GM08714 (cell line): ENCODE data around the gene ACER3.

Experiments used
- H3K4me3 ChIP-seq: fragments of 200-500 bp; sonication (Bioruptor generic); 2 replicates; pipeline ENCODE4 v1.5.1; 2014; ENCODE audit warnings: mild to moderate bottlenecking, low read length, inconsistent platforms
- ZNF274 ChIP-seq: IDR thresholded peaks from 2 replicates; pipeline ENCODE4 v1.6.1; 2012; ENCODE audit warnings: mild to moderate bottlenecking, low read depth, low read length

Gene ACER3

DNA sequence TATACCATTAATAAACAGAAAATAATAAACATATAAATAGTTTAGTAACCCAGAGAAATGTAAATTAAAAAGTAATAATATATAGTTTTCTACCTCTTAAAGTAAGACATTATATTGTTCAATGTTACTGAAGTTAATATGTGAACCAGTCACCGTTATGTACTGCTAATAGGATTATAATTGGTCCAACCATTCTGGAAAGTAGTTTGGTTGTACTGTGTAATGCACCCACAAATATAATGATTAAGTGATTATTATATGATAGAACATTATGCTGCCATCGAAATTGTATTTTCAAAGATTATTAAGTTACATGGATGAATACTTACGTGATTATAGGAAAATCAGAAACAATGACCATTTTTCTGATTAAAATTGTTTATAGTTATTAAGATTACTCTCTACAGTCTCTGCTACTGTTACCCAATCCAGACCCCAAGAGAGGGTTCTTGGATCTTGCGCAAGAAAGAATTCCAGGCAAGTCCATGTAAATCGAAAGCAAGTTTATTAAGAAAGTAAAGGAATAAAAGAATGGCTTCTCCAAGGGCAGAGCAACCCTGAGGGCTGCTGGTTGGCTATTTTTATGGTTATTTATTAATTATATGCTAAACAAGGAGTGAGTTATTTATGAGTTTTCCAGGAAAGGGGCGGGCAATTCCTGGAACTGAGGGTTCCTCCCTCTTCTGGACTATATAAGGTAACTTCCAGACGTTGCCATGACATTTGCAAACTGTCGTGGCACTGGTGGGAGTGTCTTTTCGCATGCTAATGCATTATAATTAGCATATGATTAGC, 50.1 kb downstream of the ACER3 start:
- TF ChIP-seq ZNF274, result no peak
- no peak overlapping the region for H3K4me3 ChIP-seq

DNA sequence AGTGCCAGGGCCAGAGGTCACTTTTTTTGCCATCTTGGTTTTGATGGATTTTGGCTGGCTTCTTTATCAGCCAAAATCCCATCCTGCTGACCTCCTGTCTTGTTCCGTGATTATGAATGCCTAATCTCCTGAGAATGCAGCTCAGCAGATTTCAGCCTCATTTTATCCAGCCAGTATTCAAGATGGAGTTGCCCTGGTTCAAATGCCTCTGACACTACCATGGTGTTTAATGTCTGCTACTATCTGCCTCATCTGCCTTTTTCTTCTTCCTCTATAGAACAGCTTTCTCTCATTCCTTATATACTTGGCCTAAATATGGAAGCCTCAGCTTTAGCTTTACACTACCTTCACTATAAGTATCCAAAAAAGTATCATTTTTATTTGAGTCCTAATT, 50.7 kb downstream of the ACER3 start:
- TF ChIP-seq ZNF274, result no peak
- H3K4me3 ChIP-seq, result no peak overlapping the region

DNA sequence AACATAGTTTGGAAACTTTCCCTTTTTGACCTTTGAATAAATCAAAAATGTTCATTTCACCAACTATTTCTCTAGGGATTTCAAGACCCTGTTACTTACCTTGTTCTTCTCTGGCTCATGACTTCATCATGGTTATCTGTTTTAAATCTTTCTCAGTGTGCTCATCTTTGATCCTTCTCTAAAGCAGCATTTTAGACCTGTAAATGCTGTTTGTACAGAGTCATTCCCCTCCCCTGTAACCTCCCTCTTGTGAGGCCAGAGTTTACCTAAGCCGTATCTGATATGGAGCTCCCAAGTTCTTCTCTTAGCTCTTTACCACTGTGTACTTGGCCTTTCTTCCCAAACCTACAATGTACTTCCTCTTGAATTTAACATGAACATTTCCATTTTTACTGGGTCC, 56.0 kb downstream of the ACER3 start:
- no peak for TF ChIP-seq ZNF274
- no peak overlapping the region for H3K4me3 ChIP-seq

DNA sequence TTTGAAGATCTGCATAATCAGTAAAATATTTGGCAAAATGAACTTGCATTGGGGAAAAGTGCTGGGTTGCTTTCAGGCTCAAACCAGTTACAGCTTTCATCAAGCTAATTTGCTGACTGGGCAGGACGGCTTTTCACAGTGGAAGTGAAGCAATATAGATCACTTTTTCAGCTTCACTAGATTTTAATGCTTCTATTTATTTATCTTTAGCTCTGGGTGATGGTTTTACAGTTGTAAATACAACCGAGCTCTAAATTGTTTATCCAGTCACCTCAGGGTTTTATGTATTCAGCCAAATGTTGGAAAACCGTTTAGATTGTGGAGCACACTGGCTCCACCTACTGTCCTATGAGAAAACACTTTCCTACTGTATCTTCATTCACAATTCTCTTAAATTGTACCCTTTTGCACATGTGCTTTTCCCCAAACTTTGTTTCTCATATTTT, 58.2 kb downstream of the ACER3 start:
- H3K4me3 ChIP-seq, result no peak overlapping the region
- no peak for TF ChIP-seq ZNF274

DNA sequence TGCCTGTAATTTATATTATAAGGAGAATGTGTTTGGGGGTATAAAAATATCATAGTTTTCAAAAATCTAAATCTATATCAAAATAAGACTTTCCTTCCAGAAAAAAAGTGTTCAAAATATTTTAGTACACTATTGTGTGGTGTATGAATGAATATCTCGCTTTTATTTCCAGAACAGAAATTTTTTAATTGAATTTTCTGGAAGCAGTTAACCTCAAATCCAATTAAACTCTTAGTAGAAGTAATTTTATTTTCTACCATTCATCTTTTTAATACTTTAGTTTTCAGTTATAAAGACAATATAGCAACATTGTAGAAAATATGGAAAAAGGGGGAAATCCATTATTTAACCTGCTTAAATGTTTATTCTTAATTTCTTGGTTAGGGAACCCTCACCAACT, 58.7 kb downstream of the ACER3 start:
- no peak for TF ChIP-seq ZNF274
- H3K4me3 ChIP-seq, result no peak overlapping the region

DNA sequence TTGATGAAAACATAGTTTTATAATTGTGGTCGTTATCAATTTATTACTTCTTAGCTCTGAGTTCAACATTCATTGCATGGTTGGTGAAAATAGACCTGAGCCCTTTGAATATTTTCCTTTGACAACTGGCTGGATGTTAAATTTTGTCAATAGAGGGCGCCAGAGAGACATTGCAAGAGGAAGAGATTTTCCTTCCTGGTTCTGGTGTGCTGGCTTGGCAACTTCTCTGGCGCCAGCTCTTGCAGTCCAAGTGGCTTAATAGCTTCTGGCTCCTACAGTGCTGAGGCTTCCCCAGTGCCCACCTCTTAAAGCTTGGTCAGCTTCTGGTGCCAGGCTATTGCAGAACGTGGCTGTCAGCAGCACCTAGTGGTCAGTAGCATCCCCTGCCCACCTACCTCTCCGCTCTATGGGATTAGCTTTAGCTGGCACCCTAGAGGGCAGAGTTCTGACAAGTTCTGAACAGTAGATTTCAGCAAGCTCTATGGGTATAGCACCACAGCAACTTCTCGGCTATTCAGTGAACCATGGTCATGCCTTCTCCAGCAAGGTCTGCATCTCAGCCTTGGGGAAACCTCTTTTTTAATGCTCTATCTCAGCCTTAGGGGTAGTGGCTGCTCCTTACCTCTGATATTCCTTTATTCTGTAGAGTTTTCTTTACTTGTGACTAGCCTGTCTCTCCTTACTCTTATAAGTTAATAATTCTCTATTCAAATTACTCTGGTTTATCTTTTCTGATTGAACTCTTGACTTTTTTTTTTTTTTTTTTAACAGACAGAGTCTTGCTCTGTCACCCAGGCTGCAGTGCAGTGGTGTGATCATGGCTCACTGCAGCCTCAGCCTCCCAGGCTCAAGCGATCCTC, 59.4 kb downstream of the ACER3 start:
- TF ChIP-seq ZNF274, result no peak
- H3K4me3 ChIP-seq, result no peak overlapping the region; the same call in 1 of the 2 replicates

DNA sequence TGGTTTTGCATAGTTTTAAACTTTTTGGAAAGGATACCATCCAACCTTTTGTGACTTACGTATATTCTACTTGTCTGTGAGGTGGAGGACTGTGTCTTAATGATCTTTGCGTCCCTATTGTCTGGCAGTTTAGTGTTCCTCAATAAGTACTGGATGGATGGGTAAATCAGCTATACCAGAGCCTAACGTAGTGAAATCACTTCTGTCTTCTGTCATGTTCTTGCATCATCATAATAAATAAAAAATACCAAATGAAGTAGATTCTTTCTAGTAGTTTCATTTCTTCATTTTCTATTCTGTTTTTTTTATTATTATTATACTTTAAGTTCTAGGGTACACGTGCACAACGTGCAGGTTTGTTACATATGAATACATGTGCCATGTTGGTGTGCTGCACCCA, 66.4 kb downstream of the ACER3 start:
- no peak for TF ChIP-seq ZNF274
- H3K4me3 ChIP-seq, result no peak overlapping the region

DNA sequence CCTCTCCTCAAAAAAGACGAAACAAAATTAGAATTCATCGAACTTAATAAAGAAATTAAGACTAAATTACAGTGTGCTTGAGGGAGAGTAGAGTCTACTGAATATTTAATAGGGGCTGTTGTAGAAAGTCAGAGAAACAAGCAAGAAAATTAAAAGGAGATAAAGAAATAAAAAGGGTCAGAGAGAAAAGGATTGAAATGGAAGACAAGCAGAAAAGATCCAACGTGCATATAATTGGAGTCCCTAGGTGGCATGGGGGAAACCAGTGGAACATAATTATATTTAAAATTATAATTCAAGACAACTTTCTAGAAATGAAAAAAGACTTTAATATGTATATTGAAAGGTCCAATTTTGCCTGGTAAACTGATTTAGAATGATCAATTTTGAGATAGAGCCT, 74.3 kb downstream of the ACER3 start:
- TF ChIP-seq ZNF274, result no peak
- H3K4me3 ChIP-seq, result no peak overlapping the region

DNA sequence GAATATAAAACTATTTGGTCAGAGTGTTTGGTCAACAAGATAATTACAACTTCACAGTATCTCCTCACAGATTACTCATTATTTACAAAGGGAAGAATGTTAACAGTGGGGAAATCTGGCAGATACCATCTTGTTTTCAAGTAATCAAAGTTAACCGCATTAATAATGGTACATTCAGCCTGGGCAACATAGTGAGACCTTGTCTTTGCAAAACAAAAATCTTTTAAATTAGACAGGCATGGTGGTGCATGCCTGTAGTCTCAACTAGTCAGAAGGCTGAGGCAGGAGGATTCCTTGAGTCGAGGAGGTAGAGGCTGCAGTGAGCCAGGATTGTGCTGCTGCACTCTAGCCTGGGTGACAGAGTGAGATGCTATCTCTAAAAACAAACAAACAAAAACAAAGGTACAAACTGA, 78.5 kb downstream of the ACER3 start:
- TF ChIP-seq ZNF274, result no peak
- no peak overlapping the region for H3K4me3 ChIP-seq

DNA sequence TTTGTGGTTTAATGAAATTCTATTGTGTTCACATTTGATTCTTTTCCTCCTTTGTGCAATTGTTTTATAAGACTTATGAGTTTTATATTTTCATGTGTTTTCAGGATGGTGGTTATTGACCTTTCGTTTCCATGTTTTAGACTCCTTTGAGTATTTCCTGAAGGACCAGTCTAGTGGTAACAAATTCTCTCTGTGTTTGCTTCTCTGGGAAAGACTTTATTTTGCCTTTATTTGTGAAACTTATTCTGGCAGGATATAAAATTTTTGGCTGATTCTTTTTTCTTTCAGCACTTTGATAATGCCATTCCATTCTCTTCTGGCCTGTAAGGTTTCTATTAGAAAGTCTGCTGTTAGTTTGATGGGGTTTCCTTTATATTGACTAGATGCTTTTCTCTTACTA, 83.5 kb downstream of the ACER3 start:
- no peak for TF ChIP-seq ZNF274
- no peak overlapping the region for H3K4me3 ChIP-seq

DNA sequence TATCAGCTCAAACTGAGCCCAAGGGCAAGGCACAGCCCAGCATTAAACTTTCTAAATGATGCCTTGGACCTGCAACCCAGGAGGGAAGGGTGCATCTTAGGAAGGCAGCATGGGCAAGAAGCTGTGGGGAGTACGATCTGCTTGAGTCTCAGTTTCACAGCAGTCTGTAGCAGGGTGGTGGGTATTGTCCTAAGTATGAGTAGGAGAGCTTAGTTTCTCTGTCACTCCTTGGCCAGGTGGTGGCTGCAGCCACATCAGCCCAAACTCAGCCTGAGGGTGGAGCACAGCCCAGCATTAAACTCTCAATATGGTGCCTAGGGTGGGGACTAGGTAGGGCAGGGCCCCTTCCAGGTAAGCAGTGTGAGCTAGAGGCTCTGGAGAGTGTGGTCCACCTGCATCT, 85.5 kb downstream of the ACER3 start:
- TF ChIP-seq ZNF274, result no peak
- no peak overlapping the region for H3K4me3 ChIP-seq

DNA sequence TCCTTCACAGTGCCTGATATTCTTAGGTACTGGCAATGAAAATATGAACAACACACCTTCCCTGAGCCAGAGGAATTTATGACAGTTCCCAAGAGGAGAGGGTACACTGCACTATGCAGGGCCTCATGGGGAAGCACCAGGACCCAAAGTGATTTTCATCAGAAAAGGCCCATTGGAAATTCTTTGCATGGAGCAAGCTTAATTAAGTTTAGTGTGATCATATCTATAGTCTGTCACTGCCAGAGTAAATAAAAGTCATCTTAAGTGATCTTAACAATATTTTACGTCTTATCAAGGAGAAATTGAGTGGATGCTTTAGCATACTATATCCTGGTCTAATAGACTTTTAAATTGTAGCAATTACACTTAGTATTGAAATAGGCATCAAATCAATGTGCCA, 86.5 kb downstream of the ACER3 start:
- no peak overlapping the region for H3K4me3 ChIP-seq
- no peak for TF ChIP-seq ZNF274

DNA sequence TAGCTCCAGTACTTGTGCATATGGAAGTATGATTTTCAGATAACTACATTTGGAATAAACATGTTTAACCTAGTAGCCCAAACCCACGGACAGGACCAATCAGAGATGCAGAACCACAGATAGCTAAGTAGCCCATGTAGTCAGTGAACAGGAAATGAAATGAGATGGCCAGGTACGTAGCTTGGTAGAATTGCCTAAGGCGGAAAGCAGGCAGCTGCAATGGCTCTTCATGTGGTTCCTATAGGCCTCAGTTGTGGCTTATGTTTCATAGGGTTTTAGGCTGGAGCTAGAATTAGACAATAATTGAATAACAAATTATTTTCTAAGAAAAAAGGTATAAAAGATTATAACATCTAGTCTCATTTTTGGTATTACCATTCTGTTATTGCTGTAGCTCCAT, 87.1 kb downstream of the ACER3 start:
- TF ChIP-seq ZNF274, result no peak
- H3K4me3 ChIP-seq, result no peak overlapping the region

DNA sequence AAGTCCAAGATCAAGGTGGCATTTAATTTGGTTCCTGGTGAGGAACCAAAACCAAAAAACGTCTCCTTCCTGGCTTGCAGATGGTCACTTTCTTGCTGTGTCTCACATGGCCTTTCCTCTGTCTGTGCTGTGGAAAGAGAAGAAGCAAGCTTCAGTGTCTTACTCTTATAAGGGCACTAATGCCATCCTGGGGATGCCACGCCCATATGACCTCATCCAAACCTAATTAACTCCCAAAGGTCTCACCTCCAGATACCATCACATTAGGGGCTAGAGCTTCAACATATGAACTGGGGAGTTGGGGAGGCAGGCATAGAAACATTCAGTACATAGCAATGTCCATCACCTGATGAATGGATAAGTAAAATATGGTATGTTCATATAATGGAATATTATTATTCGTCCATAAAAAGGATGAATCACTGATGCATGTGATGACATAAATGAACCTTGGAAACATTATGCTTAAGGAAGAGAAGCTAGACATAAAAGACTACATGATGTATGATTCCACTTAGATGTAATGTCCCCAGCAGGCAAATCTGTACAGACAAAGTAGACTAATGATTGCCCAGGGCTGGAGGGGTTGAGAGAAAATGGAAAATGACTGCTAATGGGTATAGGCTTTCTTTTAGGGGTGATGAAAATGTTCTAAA, 94.9 kb downstream of the ACER3 start:
- TF ChIP-seq ZNF274, result no peak
- no peak overlapping the region for H3K4me3 ChIP-seq
